ENCODE measurements around the gene RNF208.

Gene RNF208

GRCh38 chr9:137185921-137186320 lies 36.1 kb downstream of the RNF208 start (continued):
- TF ChIP-seq ZNF202 (tag by site-specific recombination; IDR thresholded peaks at IDR 0.05; ENCODE audit: borderline replicate concordance) (no peak), SCRT1 (tag by site-specific recombination; IDR thresholded peaks at IDR 0.05; ENCODE audit: borderline replicate concordance) (no peak), ZFP3 (tag by site-specific recombination; IDR thresholded peaks at IDR 0.05; ENCODE audit: low read depth) (no peak), ZNF837 (tag by site-specific recombination; IDR thresholded peaks at IDR 0.05) (no peak), ZNF146 (tag by site-specific recombination; IDR thresholded peaks at IDR 0.05) (no peak), ZNF362 (tag by site-specific recombination; IDR thresholded peaks at IDR 0.05) (no peak)

- CTCF ChIA-PET, result no interaction called here
- H3K4me1 ChIP-seq (ENCODE audit: control insufficient read depth, insufficient read depth, low read length), result peaks cover 11% of the 10 kb centered on the region
- H3K9me3 ChIP-seq (ENCODE audit: control insufficient read depth, insufficient read depth, low read depth, low read length), result no peaks in the 10 kb centered on the region
- POLR2A ChIA-PET, result interaction anchor here (0.8 kb wide), 1 partner anchor 9 kb away, joined by 3 read pairs; no protein-coding TSS in a partner anchor
- no peak overlapping the region for H3K27ac ChIP-seq (ENCODE audit: extremely low read depth, low read depth, low read length)
- H3K4me3 ChIP-seq (ENCODE audit: low read depth, low read length), result no peak overlapping the region
- TF ChIP-seq ZNF555 (tag by site-specific recombination; conservative IDR thresholded peaks at IDR 0.05) (no peak), ZNF571 (tag by site-specific recombination; IDR thresholded peaks at IDR 0.05) (no peak), GFI1B (tag by site-specific recombination; IDR thresholded peaks at IDR 0.05) (no peak), ZNF76 (tag by site-specific recombination; IDR thresholded peaks at IDR 0.05; ENCODE audit: borderline replicate concordance, low read depth) (no peak), EGR2 (tag by site-specific recombination; IDR thresholded peaks at IDR 0.05; ENCODE audit: low read depth) (no peak), ZNF521 (tag by site-specific recombination; IDR thresholded peaks at IDR 0.05) (no peak), ZNF549 (tag by site-specific recombination; IDR thresholded peaks at IDR 0.05) (no peak), ZNF423 (tag by site-specific recombination; IDR thresholded peaks at IDR 0.05) (no peak)
- H3K36me3 ChIP-seq (ENCODE audit: control insufficient read depth in 2 of 2, insufficient read depth in 1 of 2, low read length in 2 of 2), result peaks cover 0 to 74% of the 10 kb centered on the region in 2 experiments; a peak in 1 of 3 replicates
Measured at GRCh38 chr9:137184881-137185660, 37.0 kb downstream of the RNF208 start.

DNA sequence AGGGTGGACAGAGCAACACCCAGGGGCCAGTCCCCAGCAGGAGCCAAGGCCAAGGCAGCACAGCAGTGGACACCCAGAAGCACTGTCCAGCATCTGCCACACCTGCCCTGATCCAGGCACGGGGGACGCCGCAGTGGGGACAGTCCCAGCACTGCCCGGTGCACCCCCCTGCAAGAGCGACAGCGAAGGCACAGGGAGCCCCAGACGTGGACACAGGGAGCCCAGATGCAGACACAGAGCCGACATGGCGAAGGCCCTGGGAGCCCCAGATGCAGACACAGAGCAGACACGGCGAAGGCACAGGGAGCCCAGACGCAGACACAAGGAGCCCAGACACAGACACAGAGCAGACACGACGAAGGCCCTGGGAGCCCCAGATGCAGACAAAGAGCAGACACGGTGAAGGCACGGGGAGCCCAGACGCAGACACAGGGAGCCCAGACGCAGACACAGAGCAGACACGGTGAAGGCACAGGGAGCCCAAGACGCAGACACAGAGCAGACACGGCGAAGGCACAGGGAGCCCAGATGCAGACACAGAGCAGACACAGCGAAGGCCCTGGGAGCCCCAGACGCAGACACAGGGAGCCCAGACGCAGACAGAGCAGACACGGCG lies 38.0 kb downstream of the RNF208 start:
- H3K4me3 ChIP-seq (ENCODE audit: low read depth, low read length), result no peak overlapping the region
- ChIA-PET POLR2A (no interaction called here), CTCF (no interaction called here)
- H3K4me1 ChIP-seq (ENCODE audit: control insufficient read depth, insufficient read depth, low read length), result peaks cover 8% of the 10 kb centered on the region
- no peaks in the 10 kb centered on the region for H3K9me3 ChIP-seq (ENCODE audit: control insufficient read depth, insufficient read depth, low read depth, low read length)
- H3K36me3 ChIP-seq (ENCODE audit: control insufficient read depth in 2 of 2, insufficient read depth in 1 of 2, low read length in 2 of 2), result peaks cover 0 to 80% of the 10 kb centered on the region in 2 experiments; a peak in 2 of 3 replicates
- no peak overlapping the region for H3K27ac ChIP-seq (ENCODE audit: extremely low read depth, low read depth, low read length)
- TF ChIP-seq YY1 (tag by site-specific recombination; IDR thresholded peaks at IDR 0.05) (no peak), ZNF114 (tag by site-specific recombination; IDR thresholded peaks at IDR 0.05) (no peak), ZNF23 (tag by site-specific recombination; IDR thresholded peaks at IDR 0.05; ENCODE audit: borderline replicate concordance) (no peak), ZNF580 (tag by site-specific recombination; IDR thresholded peaks at IDR 0.05) (no peak), ZNF335 (tag by site-specific recombination; conservative IDR thresholded peaks at IDR 0.05) (no peak), ZNF19 (tag by site-specific recombination; IDR thresholded peaks at IDR 0.05; ENCODE audit: low read depth) (no peak), ZNF10 (tag by site-specific recombination; IDR thresholded peaks at IDR 0.05) (no peak), ZBTB7A (tag by site-specific recombination; IDR thresholded peaks at IDR 0.05; ENCODE audit: low read depth) (no peak)
- TF ChIP-seq, protein P1, sequence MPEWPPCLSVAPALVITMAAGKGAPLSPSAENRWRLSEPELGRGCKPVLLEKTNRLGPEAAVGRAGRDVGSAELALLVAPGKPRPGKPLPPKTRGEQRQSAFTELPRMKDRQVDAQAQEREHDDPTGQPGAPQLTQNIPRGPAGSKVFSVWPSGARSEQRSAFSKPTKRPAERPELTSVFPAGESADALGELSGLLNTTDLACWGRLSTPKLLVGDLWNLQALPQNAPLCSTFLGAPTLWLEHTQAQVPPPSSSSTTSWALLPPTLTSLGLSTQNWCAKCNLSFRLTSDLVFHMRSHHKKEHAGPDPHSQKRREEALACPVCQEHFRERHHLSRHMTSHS (tag by site-specific recombination; IDR thresholded peaks at IDR 0.05), result no peak
- TF ChIP-seq, protein P2, sequence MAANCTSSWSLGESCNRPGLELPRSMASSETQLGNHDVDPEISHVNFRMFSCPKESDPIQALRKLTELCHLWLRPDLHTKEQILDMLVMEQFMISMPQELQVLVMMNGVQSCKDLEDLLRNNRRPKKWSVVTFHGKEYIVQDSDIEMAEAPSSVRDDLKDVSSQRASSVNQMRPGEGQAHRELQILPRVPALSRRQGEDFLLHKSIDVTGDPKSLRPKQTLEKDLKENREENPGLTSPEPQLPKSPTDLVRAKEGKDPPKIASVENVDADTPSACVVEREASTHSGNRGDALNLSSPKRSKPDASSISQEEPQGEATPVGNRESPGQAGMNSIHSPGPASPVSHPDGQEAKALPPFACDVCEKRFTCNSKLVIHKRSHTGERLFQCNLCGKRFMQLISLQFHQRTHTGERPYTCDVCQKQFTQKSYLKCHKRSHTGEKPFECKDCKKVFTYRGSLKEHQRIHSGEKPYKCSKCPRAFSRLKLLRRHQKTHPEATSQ (tag by site-specific recombination; IDR thresholded peaks at IDR 0.05), result no peak

Data from HEK293 (cell line).